Adrenal gland (tissue), 12 donors: ENCODE results near the gene TBC1D1. TPM values are rescaled to one million over a fixed set of nuclear protein-coding genes. Genes with fewer than 3 reads are reported as not detected.

Source experiments
- DNase-seq, 7 donors: peaks; one replicate each; pipeline ENCODE4 v3.0.0-alpha.2; 2019 to 2020
- H3K27ac ChIP-seq, 5 donors: fragments of 200-600 bp; sonication (generic) in 4 of 5; 1 replicate in 3 of 5; 2 replicates in 2 of 5; pipeline versions ENCODE4 v1.5.1 to v1.8.0; 2016 to 2020; ENCODE audit warnings: mild to moderate bottlenecking in 1 of 5
- H3K27me3 ChIP-seq: fragments of 200-600 bp; 2 replicates; pipeline ENCODE4 v1.8.0; 2021
- H3K36me3 ChIP-seq, 2 donors: fragments of 200-600 bp; replicated peaks in 1 of 2; 1 replicate in 1 of 2; 2 replicates in 1 of 2; pipeline versions ENCODE4 v1.5.1 to v1.8.0; 2018 to 2022
- H3K4me1 ChIP-seq, 2 donors: fragments of 200-600 bp; replicated peaks in 1 of 2; 1 replicate in 1 of 2; 2 replicates in 1 of 2; pipeline versions ENCODE4 v1.5.1 to v1.8.0; 2018 to 2021
- H3K4me3 ChIP-seq, 4 donors: fragments of 200-600 bp; sonication (generic) in 3 of 4; one replicate each; pipeline ENCODE4 v1.5.1; 2016 to 2018
- H3K9me3 ChIP-seq, 3 donors: fragments of 200-600 bp; sonication (generic) in 1 of 3; replicated peaks in 1 of 3; 1 replicate in 2 of 3; 2 replicates in 1 of 3; pipeline versions ENCODE4 v1.5.1 to v1.8.0; 2016 to 2021
- POLR2A ChIP-seq, 2 donors: fragments of 450-650 bp; IDR thresholded peaks; one replicate each; pipeline ENCODE4 v1.6.1; 2017; ENCODE audit warnings: antibody characterized with exemption in 2 of 2, mild to moderate bottlenecking in 2 of 2, moderate library complexity in 1 of 2
- WGBS, 4 donors: extraction: QIAGEN DNeasy Blood & Tissue Kit in 2 of 4; methylation state at CpG; one replicate each; pipeline versions ENCODE4 v1.1.5 to v1.1.7; 2013 to 2017; 5-methylcytosine and 5-hydroxymethylcytosine counted together
- intact Hi-C, 2 donors: fragments of 100-400 bp; cut with DNase I; formaldehyde crosslinking; loops; one replicate each; pipeline versions ENCODE4 v1.14.1 to v1.15.0; 2022 to 2023
- polyA plus RNA-seq, 3 donors: library from polyadenylated mRNA; stranded (reverse); fragments of 200-250 nt in 2 of 3; fragments of 350-450 nt in 1 of 3; fragmentation: Illumina TruSeq in 1 of 3; extraction: RNeasy Lipid Tissue Mini Kit (QIAGEN cat#74804) in 1 of 3; gene quantifications; one replicate each; pipeline ENCODE4 v1.2.3, GENCODE V29; 2013 to 2014
- total RNA-seq, 9 donors: library from RNA; depleted of rRNA in 4 of 9; stranded (reverse); fragments of >200 nt in 4 of 9; fragments of 120-200 nt in 1 of 9; fragmentation: NEBNext Ultra II Directional in 1 of 9; extraction: Animal tissue kit (Norgen Biotek cat#: 25700) in 1 of 9; gene quantifications; one replicate each; pipeline versions ENCODE4 v1.1.0 to v1.2.4, GENCODE V29; 2013 to 2023
- TF ChIP-seq, protein P1 (sequence below), 6 experiments: fragments of 450-650 bp in 4 of 6; fragments of 200-600 bp in 2 of 6; sonication (generic) in 1 of 6; IDR thresholded peaks; 1 replicate in 5 of 6; 2 replicates in 1 of 6; pipeline versions ENCODE4 v1.5.1 to v1.8.0; 2016 to 2021; ENCODE audit warnings: antibody characterized with exemption in 6 of 6, mild to moderate bottlenecking in 2 of 6, moderate library complexity in 1 of 6
- donor health status: healthy with polysubstance abuse.
- donor health status: Bipolar disorder and iron deficiency.
- donor health status: DM: yes; HTN: yes; CAD: no.
- donor health status: DM: no; HTN: no; CAD: no.
- donor health status: DM: no; HTN: no; CAD: no.
- donor health status: DM: yes; HTN: yes; CAD: no.

Gene TBC1D1
- total and polyA plus RNA-seq, 12 donors = 16.3 to 77.3 (median 25.7) TPM

- no peak overlapping the region for H3K4me3 ChIP-seq
- TF ChIP-seq POLR2A (IDR thresholded peaks at IDR 0.05) = no peak
- TF ChIP-seq, protein P1, sequence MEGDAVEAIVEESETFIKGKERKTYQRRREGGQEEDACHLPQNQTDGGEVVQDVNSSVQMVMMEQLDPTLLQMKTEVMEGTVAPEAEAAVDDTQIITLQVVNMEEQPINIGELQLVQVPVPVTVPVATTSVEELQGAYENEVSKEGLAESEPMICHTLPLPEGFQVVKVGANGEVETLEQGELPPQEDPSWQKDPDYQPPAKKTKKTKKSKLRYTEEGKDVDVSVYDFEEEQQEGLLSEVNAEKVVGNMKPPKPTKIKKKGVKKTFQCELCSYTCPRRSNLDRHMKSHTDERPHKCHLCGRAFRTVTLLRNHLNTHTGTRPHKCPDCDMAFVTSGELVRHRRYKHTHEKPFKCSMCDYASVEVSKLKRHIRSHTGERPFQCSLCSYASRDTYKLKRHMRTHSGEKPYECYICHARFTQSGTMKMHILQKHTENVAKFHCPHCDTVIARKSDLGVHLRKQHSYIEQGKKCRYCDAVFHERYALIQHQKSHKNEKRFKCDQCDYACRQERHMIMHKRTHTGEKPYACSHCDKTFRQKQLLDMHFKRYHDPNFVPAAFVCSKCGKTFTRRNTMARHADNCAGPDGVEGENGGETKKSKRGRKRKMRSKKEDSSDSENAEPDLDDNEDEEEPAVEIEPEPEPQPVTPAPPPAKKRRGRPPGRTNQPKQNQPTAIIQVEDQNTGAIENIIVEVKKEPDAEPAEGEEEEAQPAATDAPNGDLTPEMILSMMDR (IDR thresholded peaks at IDR 0.05) = no peak
- 67 to 74% (median 71%) methylated on average over 11 of the region's 11 CpGs for WGBS, 4 donors
- intact Hi-C loops = no loop called here
- H3K4me1 ChIP-seq = peaks cover 13 to 61% of the 10 kb centered on the region in 2 donors
- H3K27me3 ChIP-seq = no peaks in the 10 kb centered on the region
- DNase-seq = no peak
- no peaks in the 10 kb centered on the region for H3K36me3 ChIP-seq
- no peaks in the 10 kb centered on the region for H3K9me3 ChIP-seq
- H3K27ac ChIP-seq = peak overlapping the region in 4 of 5 donors; percentile 25 to 78 (median 52)
These were observed 191.8 kb downstream of the TBC1D1 start for GRCh38 chr4:38082424-38083385.

DNA sequence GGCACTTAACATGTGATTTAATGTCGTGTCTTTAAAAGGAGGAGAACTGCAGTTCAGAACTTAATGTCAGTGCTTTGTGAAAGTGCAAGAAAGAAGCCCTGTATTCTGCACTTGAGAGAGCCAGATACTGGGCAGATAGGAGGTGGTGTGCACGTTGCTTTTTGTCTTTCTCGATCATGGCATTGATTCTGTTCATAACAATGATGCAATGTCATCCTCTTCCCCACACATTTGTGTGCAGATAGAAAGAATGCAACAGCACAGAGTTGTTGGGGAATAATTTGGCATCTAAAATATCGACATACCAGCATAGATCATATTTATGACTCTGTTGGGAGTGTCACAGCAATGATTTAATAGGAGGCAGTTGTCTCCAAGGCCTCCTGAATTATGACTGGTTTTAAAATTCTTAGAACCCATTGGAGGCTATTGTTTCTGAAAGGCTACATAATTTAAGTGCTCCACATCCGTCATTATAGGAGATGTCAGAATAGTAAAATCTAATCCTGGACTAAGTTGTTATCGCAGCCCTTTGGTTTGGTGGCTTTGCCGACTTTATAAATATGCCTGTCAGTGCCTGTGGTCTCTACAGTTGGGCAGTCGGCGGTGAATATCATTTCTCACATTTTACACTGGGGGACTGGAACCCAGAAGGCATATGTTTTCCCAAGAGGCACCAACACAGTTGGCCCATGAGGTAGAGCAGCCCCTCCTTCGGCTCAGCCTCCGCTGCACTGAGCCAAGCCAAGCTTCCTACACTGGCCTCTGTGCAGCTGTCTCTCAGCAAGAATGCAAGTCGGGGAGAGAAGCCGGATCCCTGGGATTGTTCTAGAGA, 194.2 kb downstream of the TBC1D1 start:
- H3K4me3 ChIP-seq = no peak overlapping the region
- peaks cover 0 to 4% of the 10 kb centered on the region in 2 donors for H3K36me3 ChIP-seq
- WGBS, 4 donors = 57 to 78% (median 69%) methylated on average over 13 of the region's 13 CpGs
- TF ChIP-seq, protein P1 (IDR thresholded peaks at IDR 0.05) = no peak
- no peak for TF ChIP-seq POLR2A (IDR thresholded peaks at IDR 0.05)
- no peak for DNase-seq
- H3K27me3 ChIP-seq = no peaks in the 10 kb centered on the region
- intact Hi-C loops = no loop called here
- H3K9me3 ChIP-seq = no peaks in the 10 kb centered on the region
- H3K27ac ChIP-seq = peak overlapping the region in 1 of 5 donors; percentile 36
- H3K4me1 ChIP-seq = peaks cover 19 to 54% of the 10 kb centered on the region in 2 donors

GRCh38 chr4:38085751-38086150, 194.9 kb downstream of the TBC1D1 start:
- TF ChIP-seq POLR2A (IDR thresholded peaks at IDR 0.05) = no peak
- TF ChIP-seq, protein P1 (IDR thresholded peaks at IDR 0.05) = no peak
- no peak for DNase-seq
- Histone ChIP-seq H3K27ac (peak overlapping the region in 2 of 5 donors; percentile 9 to 36), H3K4me3 (no peak overlapping the region), H3K36me3 (peaks cover 0 to 9% of the 10 kb centered on the region in 2 donors), H3K9me3 (no peaks in the 10 kb centered on the region), H3K4me1 (peaks cover 19 to 53% of the 10 kb centered on the region in 2 donors), H3K27me3 (no peaks in the 10 kb centered on the region)
- intact Hi-C loops = no loop called here
- WGBS, 4 donors = 55 to 64% (median 57%) methylated on average over 4 of the region's 4 CpGs
